PC-3 (cell line): Measurements from ENCODE around the gene FBLN5.

Experiments
- CTCF ChIP-seq: fragments of 300-600 bp; sonication (generic); conservative IDR thresholded peaks from 2 replicates; pipeline ENCODE4 v1.5.1; 2017; ENCODE audit warnings: antibody characterized with exemption, low read depth, mild to moderate bottlenecking, low read length
- EZH2 ChIP-seq: fragments of 300-600 bp; sonication (generic); IDR thresholded peaks from one replicate; pipeline ENCODE4 v1.6.1; 2017; ENCODE audit warnings: antibody characterized with exemption, mild to moderate bottlenecking, low read length; ENCODE audit not compliant: unreplicated experiment

GRCh38 chr14:91898372-91898771 is 49.1 kb downstream of the FBLN5 start:
- TF ChIP-seq EZH2 (no peak), CTCF (no peak)
